AG04450 (cell line): ENCODE data around the gene POLR3E. TPM values are rescaled to one million over a fixed set of nuclear protein-coding genes. Genes with fewer than 3 reads are reported as not detected.

ENCODE experiments used
- CTCF ChIA-PET: fragments of 300-600, 350-600 bp; formaldehyde crosslinking; extraction: SDS; loops from one replicate; lab custom pipeline; 2022; ENCODE audit warnings: antibody characterized with exemption, inconsistent platforms; lab: Charles Lee
- POLR2A ChIA-PET: fragments of 350-600 bp; formaldehyde crosslinking; extraction: SDS; loops from one replicate; lab custom pipeline; 2021; ENCODE audit warnings: antibody characterized with exemption, inconsistent platforms; lab: Yijun Ruan, JAX
- DNase-seq: peaks from one replicate; pipeline ENCODE4 v3.0.0-alpha.2; 2011; ENCODE audit warnings: low read depth, low spot score
- H3K27ac ChIP-seq: one replicate; pipeline ENCODE4 v1.5.1; 2012; ENCODE audit warnings: low read depth, low read length, control low read depth
- H3K27me3 ChIP-seq: one replicate; pipeline ENCODE4 v1.6.0; 2012; ENCODE audit warnings: low read length; ENCODE audit not compliant: control insufficient read depth, insufficient read depth
- H3K4me3 ChIP-seq: 2 replicates; pipeline ENCODE4 v1.5.1; 2011; ENCODE audit warnings: mild to moderate bottlenecking, low read depth, low read length, control low read depth
- H3K9me3 ChIP-seq: 2 replicates; pipeline ENCODE4 v1.5.1; 2012; ENCODE audit warnings: low read length; ENCODE audit not compliant: control insufficient read depth, insufficient read depth
- polyA plus RNA-seq: library from polyadenylated mRNA; depleted of rRNA; stranded (reverse); fragments of >200 nt; gene quantifications from 2 replicates; pipeline ENCODE4 v1.2.3, GENCODE V29; 2011
- TF ChIP-seq, protein P1 (sequence below): IDR thresholded peaks from 2 replicates; pipeline ENCODE4 v1.5.1; 2011; ENCODE audit warnings: low read depth, low read length, control low read depth, inconsistent platforms

The POLR3E gene
- polyA plus RNA-seq, 1 experiment = 32.0 TPM

DNA sequence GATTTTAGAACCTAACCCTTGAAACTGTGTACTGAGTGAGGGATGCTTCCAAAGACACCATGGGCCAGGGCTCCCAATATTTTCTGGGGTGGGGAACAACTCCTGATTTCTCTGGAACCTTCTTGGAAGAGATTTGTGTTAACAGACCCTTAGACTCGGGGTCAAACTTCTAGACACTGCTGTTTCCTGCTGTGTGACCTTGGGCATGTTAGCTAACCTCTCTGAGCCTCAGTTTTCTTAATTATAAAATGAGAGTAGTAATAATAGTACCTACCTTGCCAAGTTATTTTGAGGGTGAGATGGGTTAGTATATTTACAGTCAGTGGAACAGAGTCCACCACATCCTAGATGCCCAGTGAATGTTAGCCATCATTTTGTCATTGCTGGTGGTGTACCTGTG is 18.8 kb downstream of the POLR3E start:
- no peak overlapping the region for H3K27ac ChIP-seq
- ChIA-PET POLR2A (no interaction called here), CTCF (no interaction called here)
- H3K9me3 ChIP-seq = no peaks in the 10 kb centered on the region; the same call in 1 of the 2 replicates
- H3K27me3 ChIP-seq = no peaks in the 10 kb centered on the region
- TF ChIP-seq, protein P1, sequence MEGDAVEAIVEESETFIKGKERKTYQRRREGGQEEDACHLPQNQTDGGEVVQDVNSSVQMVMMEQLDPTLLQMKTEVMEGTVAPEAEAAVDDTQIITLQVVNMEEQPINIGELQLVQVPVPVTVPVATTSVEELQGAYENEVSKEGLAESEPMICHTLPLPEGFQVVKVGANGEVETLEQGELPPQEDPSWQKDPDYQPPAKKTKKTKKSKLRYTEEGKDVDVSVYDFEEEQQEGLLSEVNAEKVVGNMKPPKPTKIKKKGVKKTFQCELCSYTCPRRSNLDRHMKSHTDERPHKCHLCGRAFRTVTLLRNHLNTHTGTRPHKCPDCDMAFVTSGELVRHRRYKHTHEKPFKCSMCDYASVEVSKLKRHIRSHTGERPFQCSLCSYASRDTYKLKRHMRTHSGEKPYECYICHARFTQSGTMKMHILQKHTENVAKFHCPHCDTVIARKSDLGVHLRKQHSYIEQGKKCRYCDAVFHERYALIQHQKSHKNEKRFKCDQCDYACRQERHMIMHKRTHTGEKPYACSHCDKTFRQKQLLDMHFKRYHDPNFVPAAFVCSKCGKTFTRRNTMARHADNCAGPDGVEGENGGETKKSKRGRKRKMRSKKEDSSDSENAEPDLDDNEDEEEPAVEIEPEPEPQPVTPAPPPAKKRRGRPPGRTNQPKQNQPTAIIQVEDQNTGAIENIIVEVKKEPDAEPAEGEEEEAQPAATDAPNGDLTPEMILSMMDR = no peak
- H3K4me3 ChIP-seq = no peak overlapping the region
- no peak for DNase-seq

DNA sequence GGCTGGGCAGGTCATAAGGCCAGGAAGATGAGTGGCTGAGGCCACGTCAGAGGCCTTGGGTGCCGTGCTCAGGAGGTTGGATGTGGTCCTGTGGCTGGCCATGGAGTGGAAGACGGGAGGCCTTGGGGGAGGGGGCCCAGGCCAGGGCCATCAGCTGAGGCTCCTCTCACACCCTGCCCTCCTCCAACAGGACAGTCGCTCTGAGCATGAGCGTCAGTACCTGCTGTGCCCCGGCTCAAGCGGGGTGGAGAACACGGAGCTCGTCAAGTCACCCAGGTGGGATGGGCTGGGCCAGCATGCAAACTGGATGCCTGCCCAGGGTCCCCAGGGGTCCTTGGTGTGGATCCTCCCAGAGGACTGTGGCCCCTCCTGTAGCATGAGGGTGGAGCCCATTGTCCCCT is 19.2 kb downstream of the POLR3E start:
- DNase-seq = no peak
- Histone ChIP-seq H3K27me3 (no peaks in the 10 kb centered on the region), H3K4me3 (no peak overlapping the region), H3K27ac (no peak overlapping the region), H3K9me3 (no peaks in the 10 kb centered on the region; the same call in 1 of the 2 replicates)
- POLR2A ChIA-PET = no interaction called here
- TF ChIP-seq, protein P1 = no peak
- CTCF ChIA-PET = no interaction called here

DNA sequence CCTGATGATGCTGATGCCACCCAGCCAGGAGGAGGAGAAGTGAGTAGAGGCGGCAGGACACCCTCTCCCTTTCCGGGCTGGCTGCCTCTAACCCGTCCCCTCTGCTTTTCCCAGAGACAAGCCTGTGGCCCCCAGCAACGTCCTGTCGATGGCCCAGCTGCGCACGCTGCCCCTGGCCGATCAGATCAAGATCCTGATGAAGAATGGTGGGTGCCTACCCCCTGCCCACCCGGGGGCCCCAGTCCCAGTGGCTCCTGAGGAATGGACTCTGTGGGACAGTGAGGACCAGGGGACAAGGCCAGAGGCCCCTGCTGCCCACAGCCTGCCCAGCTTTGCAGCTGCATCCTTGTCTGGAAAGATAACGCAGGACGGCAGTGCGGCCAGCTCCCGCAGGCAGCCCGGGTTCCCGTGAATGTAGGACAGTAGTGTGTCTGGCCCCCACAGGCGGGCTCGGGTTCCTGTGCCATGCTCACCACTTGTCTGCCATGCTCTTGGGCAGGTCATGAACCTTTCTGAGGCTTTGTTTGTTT is 19.9 kb downstream of the POLR3E start:
- DNase-seq = no peak
- H3K27me3 ChIP-seq = no peaks in the 10 kb centered on the region
- TF ChIP-seq, protein P1 = no peak
- no peak overlapping the region for H3K27ac ChIP-seq
- ChIA-PET CTCF (no interaction called here), POLR2A (no interaction called here)
- no peaks in the 10 kb centered on the region; the same call in 1 of the 2 replicates for H3K9me3 ChIP-seq
- no peak overlapping the region for H3K4me3 ChIP-seq

DNA sequence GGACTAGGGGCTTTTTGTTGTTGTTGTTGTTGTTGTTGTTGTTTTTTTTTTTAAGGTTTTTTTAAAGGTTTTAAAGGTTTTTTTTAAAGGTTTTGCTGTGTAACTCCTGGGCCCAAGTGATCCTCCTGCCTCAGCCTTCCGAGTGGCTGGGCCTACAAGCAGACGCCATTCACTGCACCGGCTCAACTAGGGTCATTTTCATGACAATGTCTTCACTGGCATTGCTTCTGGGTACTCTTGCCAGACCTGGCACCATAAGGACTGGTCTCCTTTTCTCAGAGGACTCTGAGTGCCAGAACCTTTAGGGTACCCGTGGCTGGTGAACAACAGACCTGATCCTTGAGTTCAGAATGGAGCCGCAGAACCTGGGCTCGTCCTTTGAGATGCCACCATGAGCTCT is 20.4 kb downstream of the POLR3E start:
- no peak for DNase-seq
- ChIA-PET CTCF (interaction anchor here (3.1 kb wide), 1 partner anchor 17 kb away, joined by 16 read pairs; no protein-coding TSS in a partner anchor), POLR2A (no interaction called here)
- no peaks in the 10 kb centered on the region for H3K27me3 ChIP-seq
- TF ChIP-seq, protein P1 = no peak
- H3K9me3 ChIP-seq = no peaks in the 10 kb centered on the region; the same call in 1 of the 2 replicates
- H3K27ac ChIP-seq = no peak overlapping the region
- no peak overlapping the region for H3K4me3 ChIP-seq

DNA sequence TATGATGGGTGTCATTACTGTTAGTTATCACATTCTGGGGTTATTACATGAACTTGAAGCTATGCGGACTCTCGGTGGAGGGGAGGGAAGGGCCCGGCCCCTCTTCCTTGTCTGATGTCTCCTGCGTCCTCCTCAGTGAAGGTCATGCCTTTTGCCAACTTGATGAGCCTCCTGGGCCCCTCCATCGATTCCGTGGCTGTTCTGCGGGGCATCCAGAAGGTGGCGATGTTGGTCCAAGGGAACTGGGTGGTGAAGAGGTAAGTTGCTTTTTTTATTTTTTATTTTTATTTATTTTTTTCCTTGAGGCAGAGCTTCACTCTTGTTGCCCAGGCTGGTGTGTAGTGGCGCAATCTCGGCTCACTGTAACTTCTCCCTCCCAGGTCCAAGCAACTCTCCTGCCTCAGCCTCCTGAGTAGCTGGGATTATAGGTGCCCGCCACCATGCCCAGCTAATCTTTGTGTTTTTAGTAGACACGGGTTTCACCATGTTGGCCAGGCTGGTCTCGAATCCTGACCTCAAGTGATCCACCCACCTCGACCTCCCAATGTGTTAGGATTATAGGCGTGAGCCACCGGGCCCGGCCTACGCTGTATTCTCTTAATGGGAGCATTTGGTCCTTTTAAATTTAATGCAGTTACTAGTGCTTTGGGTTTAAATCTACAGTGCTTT is 21.6 kb downstream of the POLR3E start:
- Histone ChIP-seq H3K9me3 (no peaks in the 10 kb centered on the region; the same call in 1 of the 2 replicates), H3K27me3 (no peaks in the 10 kb centered on the region), H3K4me3 (no peak overlapping the region), H3K27ac (no peak overlapping the region)
- ChIA-PET POLR2A (no interaction called here), CTCF (interaction anchor here (0.7 to 3.1 kb wide), 7 partner anchors 18 to 77 kb away, joined by 3 to 16 read pairs (median 3); no protein-coding TSS in a partner anchor)
- no peak for DNase-seq
- TF ChIP-seq, protein P1 = peak; percentile 62
